ENCODE data around the gene IGSF6.
"Not testable (repeated sequence)": the region's sequence is repeated elsewhere in the genome, so short reads cannot be mapped to it uniquely, and the experiment has no call there.

Gene IGSF6

DNA sequence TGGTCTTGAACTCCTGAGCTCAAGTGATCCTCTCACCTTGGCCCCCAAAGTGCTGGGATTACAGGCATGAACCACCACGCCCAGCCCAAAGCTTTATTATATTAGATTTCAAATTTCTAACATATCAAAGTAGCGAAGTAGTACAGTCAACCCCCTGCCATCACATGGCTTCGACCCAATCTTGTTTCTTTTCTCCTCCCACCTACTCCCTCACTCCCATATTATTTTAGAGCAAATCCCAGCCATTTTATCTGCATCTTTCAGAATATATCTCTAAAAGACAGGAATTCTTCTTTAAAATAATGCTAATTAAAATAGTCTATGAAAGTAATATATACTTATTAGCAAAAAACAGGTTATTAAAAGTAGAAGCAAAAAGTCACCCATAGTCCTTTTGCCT is 893 bp downstream of the IGSF6 start:
- no peak for DNase-seq

DNA sequence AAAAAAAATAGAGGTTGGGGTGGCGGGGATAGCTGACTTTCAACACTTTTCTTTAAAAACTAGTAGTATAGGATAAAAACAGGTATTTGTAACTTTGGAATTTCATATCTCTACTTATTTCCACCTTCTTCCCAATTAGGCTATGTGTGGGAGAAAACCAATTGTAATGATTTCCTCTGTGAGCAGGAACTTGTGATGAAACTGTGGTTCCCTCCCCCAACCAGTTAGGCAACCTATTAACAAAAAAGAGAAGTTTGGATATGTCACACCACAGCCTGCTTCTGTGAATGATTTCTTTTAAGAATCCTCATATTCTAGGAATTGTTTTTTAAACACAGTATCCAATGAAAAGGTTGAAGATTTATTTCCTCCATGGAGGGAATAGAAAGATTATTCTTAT is 1.9 kb downstream of the IGSF6 start:
- DNase-seq, result no peak

DNA sequence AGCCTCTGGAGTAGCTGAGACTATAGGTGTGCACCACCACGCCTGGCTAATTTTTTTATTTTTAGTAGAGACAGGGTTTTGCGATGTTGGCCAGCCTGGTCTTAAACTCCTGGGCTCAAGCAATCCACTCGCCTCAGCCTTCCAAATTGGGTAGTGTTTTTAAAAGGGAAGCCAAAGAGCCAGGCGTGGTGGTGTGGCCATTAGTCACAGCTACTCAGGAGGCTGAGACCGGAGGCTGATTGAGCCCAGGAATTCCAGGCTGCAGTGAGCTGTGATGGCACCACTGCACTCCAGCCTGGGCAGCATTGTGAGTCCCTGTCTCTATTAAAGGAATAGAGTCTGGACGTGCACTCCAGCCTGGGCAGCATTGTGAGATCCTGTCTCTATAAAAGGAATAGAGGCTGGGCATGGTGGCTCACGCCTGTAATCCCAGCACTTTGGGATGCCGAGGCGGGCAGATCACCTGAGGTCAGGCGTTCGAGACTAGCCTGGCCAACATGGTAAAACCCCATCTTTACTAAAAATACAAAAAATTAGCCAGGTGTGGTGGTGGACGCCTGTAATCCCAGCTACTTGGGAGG is 2.5 kb downstream of the IGSF6 start:
- DNase-seq, result not testable (repeated sequence)

DNA sequence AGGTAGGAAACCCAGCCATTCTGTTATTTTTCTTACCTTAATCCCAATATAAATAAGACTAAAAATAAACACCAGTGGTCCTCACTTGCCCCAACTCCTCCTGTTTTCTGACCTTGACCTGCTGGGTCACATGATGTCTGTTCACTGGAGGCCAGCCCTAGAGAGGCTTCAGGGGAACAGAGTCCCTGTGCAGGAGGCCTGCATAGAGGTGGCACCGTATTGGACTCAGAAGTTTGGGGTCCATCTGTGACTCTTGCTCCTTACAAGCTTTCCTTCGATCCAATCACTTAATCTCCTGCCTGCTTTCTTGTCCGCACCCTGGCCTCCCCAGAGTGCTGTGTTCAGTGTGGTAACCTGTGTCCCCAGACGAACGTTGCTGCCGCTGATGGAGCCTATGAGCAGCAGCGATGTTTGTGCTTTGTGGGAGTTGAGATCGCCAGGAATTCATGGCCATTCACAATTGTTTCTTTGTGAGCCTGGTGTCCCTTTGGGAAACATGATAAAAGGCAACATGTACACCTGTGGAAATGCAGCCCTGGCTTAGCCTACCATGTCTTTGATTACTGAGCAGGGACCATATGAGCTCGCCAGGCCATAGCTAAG is 4.7 kb downstream of the IGSF6 start:
- no peak for DNase-seq

DNA sequence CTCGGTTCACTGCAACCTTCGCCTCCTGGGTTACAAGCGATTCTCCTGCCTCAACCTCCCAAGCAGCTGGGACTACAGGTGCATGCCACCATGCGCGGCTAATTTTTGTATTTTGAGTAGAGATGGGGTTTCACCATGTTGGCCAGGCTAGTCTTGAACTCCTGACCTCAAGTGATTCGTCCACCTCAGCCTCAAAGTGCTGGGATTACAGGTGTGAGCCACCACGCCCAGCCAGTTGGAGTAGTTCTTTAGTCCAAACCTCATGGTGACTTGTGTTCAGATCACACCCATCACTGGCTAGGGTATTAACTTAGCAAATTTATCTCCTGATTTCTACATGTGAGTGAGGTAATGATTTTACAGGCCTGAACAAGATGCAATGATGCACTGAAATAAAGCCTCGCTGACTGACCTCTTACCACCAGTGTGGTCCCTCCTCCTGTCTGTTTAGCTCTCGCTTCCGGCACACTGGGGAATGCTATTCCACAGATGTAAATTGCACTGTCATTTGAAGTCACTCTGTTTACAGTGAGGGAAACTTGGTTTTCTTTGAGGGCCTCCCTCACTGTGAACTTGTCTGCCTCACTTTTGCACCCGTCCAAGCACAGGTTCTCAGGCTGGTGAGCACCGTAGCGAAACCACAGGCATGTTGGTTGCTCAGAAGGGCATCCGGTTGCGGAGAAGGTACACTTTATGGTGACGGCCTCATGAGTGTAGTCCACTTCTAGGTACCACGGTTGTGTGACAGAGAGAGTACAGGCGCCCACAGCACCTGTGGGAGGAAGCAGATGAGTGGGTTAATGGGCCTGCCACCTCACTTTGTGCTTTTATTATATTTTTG is 5.5 kb downstream of the IGSF6 start:
- peak; percentile 83 for DNase-seq

- no peak for DNase-seq
Observed at GRCh38 chr16:21646091-21646490, 6.3 kb downstream of the IGSF6 start.

- DNase-seq, result peak; percentile 41 to 53
Observed at GRCh38 chr16:21645261-21645721, 7.1 kb downstream of the IGSF6 start.

GRCh38 chr16:21644674-21645073 is 7.7 kb downstream of the IGSF6 start:
- no peak for DNase-seq

DNA sequence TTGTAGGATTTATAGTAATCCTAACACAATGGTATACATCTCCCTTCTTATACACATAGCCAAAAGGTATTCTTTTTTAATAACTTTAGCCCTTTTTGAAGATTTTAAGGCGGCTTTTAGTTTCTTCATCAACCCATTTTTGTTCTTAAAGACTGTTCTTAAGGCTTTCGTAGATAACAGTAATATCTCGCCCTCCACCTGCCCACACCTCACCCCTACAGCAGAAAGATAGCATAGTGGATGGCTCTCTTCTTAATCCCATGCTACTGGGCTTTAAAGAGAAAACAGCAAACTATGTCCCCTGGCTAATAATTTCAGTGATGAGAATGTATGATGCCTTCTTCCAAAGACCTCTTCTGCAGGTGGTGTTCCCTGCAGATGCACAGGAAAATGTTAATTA is 8.6 kb downstream of the IGSF6 start:
- DNase-seq, result no peak

- DNase-seq, result no peak
Observed at GRCh38 chr16:21642861-21643260, 9.5 kb downstream of the IGSF6 start.

- DNase-seq, result no peak
Observed at GRCh38 chr16:21641916-21642315, 10.5 kb downstream of the IGSF6 start.

GRCh38 chr16:21639493-21639892 is 12.9 kb downstream of the IGSF6 start:
- no peak for DNase-seq

DNA sequence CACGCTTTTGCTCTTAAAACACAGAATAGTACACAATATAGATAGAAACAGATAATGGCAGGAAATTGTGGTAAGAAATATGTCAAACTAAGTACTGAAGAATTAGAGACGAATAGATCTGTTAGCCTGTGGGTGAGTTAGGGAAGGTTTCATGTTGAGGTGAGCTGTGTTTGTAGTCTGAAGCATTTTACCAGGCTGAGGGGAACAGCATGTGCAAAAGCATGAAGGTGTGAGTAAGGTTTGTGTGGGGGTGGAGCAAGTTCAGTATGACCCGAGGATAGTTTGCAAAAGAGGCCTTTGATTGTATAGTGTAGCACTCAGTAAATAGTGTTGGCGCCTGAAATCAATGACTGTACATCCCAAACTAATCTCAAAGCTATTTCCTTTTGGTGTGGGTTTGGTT is 13.8 kb downstream of the IGSF6 start:
- no peak for DNase-seq

DNA sequence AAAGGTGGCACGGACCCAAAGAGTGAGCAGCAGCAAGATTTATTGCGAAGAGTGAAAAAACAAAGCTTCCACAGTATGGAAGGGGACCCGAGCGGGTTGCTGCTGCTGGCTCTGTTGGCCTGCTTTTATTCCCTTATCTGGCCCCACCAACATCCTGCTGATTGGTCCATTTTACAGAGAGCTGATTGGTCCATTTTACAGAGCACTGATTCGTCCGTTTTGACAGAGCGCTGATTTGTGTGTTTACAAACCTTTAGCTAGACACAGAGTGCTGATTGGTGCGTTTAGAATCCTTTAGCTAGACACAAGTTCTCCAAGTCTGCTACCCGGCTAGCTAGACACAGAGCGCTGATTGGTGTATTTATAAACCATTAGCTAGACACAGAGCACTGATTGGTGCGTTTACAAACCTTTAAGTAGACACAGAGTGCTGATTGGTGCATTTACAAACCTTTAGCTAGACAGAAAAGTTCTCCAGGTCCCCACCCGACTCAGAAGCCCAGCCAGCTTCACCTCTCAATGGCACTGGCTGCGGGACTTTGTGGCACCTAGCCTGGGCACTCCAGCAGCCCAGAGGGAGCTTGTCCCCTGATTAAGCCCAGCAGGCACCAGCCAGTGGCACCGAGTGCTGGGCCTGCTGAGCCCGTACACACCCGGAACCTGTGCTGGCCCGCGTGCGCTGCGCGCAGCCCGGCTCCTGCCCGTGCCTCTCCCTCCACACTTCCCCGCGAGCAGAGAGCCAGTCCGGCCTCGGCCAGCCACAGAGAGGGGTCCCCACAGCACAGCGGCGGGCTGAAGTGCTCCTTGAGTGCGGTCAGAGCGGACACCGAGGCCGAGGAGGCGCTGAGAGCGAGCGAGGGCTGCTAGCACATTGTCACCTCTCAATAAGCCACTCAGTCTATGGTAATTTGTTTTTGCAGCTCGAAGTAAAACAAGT is 15.1 kb downstream of the IGSF6 start:
- DNase-seq, result no peak

DNA sequence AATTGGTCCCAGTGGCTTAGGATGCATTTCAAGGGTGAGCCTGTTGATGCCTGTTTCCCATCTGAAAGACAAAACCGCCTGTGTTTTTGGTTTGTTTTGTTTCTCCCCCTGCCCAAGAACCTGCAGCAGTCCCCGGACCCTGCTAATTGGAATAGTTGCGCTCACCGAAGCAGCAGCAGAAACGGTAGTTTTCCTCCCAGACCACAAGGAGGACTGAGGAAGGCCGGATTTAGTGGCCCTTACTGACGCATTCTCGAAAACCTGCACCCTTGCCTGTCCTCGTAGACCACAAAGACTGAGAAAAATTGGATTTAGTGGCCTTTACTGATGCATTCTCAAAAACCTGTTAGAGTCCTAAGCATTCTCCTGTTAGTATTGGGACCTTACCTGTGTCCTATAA is 16.7 kb downstream of the IGSF6 start:
- not testable (repeated sequence) for DNase-seq

DNA sequence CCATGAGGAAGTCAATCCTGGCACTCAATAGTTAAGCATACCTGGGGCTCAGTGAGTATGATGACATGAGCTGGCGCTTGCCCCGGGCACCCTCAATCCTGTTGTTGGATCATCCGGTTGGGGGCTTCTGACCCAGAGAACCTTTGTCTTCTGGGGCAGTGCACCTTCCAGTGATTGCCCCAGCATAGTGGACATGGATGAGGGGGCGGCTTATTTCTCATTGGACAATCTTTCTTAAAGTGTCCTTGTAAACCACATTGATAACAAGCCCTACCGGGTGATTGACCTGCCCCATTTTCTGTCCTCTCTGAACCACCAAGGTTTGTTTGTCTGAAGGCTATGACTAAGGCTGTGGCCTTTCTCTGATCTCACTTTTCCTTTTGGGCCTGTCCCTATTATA is 18.2 kb downstream of the IGSF6 start:
- no peak for DNase-seq

GRCh38 chr16:21631951-21632575 is 20.3 kb downstream of the IGSF6 start:
- not testable (repeated sequence) for DNase-seq

GRCh38 chr16:21631376-21631775 is 21.0 kb downstream of the IGSF6 start:
- not testable (repeated sequence) for DNase-seq

- DNase-seq, result not testable (repeated sequence)
Observed at GRCh38 chr16:21630866-21631265, 21.5 kb downstream of the IGSF6 start.

- DNase-seq, result not testable (repeated sequence)
Observed at GRCh38 chr16:21629616-21630539, 22.5 kb downstream of the IGSF6 start.

DNA sequence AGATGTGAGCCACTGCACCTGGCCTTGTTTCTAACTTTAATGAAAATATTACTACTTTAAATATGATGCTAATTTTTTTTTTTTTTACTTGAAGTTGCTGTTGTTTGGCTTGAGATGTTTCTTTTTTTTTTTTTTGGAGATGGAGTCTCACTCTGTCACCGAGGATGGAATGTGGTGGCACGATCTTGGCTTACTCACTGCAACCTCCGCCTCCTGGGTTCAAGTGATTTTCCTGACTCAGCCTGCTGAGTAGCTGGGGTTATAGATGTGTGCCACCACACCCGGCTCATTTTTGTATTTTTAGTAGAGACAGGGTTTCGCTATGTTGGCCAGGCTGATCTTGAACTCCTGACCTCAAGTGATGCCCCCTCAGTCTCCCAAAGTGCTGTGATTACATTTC is 23.6 kb downstream of the IGSF6 start:
- no peak for DNase-seq
